ENCODE data around the gene YEATS4.

Gene YEATS4

GRCh38 chr12:69392179-69392928, 32.8 kb downstream of the YEATS4 start:
- DNase-seq (ENCODE audit: low spot score): no peak

- DNase-seq (ENCODE audit: low spot score): no peak
Measured at GRCh38 chr12:69396041-69396440, 36.5 kb downstream of the YEATS4 start.

- no peak for DNase-seq (ENCODE audit: low spot score)
Measured at GRCh38 chr12:69396963-69397362, 37.4 kb downstream of the YEATS4 start.

- DNase-seq (ENCODE audit: low spot score): no peak
Measured at GRCh38 chr12:69397978-69398377, 38.4 kb downstream of the YEATS4 start.

- DNase-seq (ENCODE audit: low spot score): no peak
Measured at GRCh38 chr12:69401940-69402339, 42.4 kb downstream of the YEATS4 start.

- DNase-seq (ENCODE audit: low spot score): no peak
Measured at GRCh38 chr12:69404851-69405565, 45.5 kb downstream of the YEATS4 start.

- DNase-seq (ENCODE audit: low spot score): no peak
Measured at GRCh38 chr12:69405566-69405865, 46.0 kb downstream of the YEATS4 start.

GRCh38 chr12:69406217-69406616, 46.7 kb downstream of the YEATS4 start:
- no peak for DNase-seq (ENCODE audit: low spot score)

- no peak for DNase-seq (ENCODE audit: low spot score)
Measured at GRCh38 chr12:69410571-69410970, 51.0 kb downstream of the YEATS4 start.

GRCh38 chr12:69412655-69413054, 53.1 kb downstream of the YEATS4 start:
- no peak for DNase-seq (ENCODE audit: low spot score)

- DNase-seq (ENCODE audit: low spot score): no peak
Measured at GRCh38 chr12:69415471-69416275, 56.1 kb downstream of the YEATS4 start.

GRCh38 chr12:69417231-69417630, 57.7 kb downstream of the YEATS4 start:
- DNase-seq (ENCODE audit: low spot score): no peak

GRCh38 chr12:69417741-69418167, 58.2 kb downstream of the YEATS4 start:
- no peak for DNase-seq (ENCODE audit: low spot score)

- DNase-seq (ENCODE audit: low spot score): no peak
Measured at GRCh38 chr12:69419701-69420100, 60.2 kb downstream of the YEATS4 start.

GRCh38 chr12:69421548-69421947, 62.0 kb downstream of the YEATS4 start:
- no peak for DNase-seq (ENCODE audit: low spot score)

GRCh38 chr12:69423037-69423905, 63.7 kb downstream of the YEATS4 start:
- DNase-seq (ENCODE audit: low spot score): no peak

- no peak for DNase-seq (ENCODE audit: low spot score)
Measured at GRCh38 chr12:69425417-69425816, 65.9 kb downstream of the YEATS4 start.

GRCh38 chr12:69428351-69429073, 69.0 kb downstream of the YEATS4 start:
- DNase-seq (ENCODE audit: low spot score): no peak

- no peak for DNase-seq (ENCODE audit: low spot score)
Measured at GRCh38 chr12:69430942-69431590, 71.5 kb downstream of the YEATS4 start.

GRCh38 chr12:69431591-69432222, 72.2 kb downstream of the YEATS4 start:
- DNase-seq (ENCODE audit: low spot score): no peak
